WTC11 (cell line): ENCODE data around the gene GJC3. TPM values are rescaled to one million over a fixed set of nuclear protein-coding genes. Genes with fewer than 3 reads are reported as not detected.

ENCODE experiments used
- ATAC-seq: fragments of 200-7000 bp; cut with Tn5 transposase; 2 replicates; pipeline ENCODE4 v1.10.0; 2021; ENCODE audit warnings: mild to moderate bottlenecking, moderate library complexity
- CTCF ChIA-PET: fragments of 300-600 bp; sonication (Branson Sonifier 250); formaldehyde crosslinking; loops from one replicate; lab custom pipeline; 2021; ENCODE audit warnings: antibody characterized with exemption; lab: Charles Lee
- POLR2A ChIA-PET: fragments of 350-600 bp; sonication (Branson Sonifier 250); formaldehyde crosslinking; loops from one replicate; lab custom pipeline; 2021; ENCODE audit warnings: antibody characterized with exemption; lab: Charles Lee
- DNase-seq: peaks from one replicate; pipeline ENCODE4 v3.0.0; 2021; ENCODE audit warnings: low spot score
- H3K27ac Mint-ChIP-seq: 2 replicates; pipeline ENCODE4 v1.8.0; 2021; ENCODE audit warnings: mixed read lengths
- H3K27me3 Mint-ChIP-seq: 2 replicates; pipeline ENCODE4 v1.8.0; 2021; ENCODE audit warnings: low read depth, mild to moderate bottlenecking, moderate library complexity, mixed read lengths
- H3K36me3 Mint-ChIP-seq: 2 replicates; pipeline ENCODE4 v1.8.0; 2021; ENCODE audit warnings: mixed read lengths
- H3K4me1 Mint-ChIP-seq: 2 replicates; pipeline ENCODE4 v1.8.0; 2022; ENCODE audit warnings: mixed read lengths
- H3K4me3 Mint-ChIP-seq: 2 replicates; pipeline ENCODE4 v1.8.0; 2021; ENCODE audit warnings: mild to moderate bottlenecking, moderate library complexity, mixed read lengths
- H3K9me3 Mint-ChIP-seq: 2 replicates; pipeline ENCODE4 v1.8.0; 2021; ENCODE audit warnings: mixed read lengths
- CBFB ChIP-seq: sonication (generic); formaldehyde crosslinking; IDR thresholded peaks from 2 replicates; pipeline ENCODE4 v1.8.1; 2022; ENCODE audit warnings: mild to moderate bottlenecking, low read depth, missing genetic modification reagents
- GTF2I ChIP-seq: fragments of 250-450 bp; sonication (Bioruptor Pico); conservative IDR thresholded peaks from 2 replicates; pipeline ENCODE4 v1.4.0; 2021; ENCODE audit warnings: mild to moderate bottlenecking
- IRF2 ChIP-seq: sonication (generic); formaldehyde crosslinking; IDR thresholded peaks from 2 replicates; pipeline ENCODE4 v1.8.0; 2022; ENCODE audit warnings: low read depth, missing genetic modification reagents, borderline replicate concordance
- RORB ChIP-seq: fragments of 250-450 bp; sonication (Bioruptor Pico); IDR thresholded peaks from 2 replicates; pipeline ENCODE4 v1.9.0; 2021; ENCODE audit warnings: mild to moderate bottlenecking
- SMAD3 ChIP-seq: sonication (generic); formaldehyde crosslinking; IDR thresholded peaks from 2 replicates; pipeline ENCODE4 v1.8.0; 2022; ENCODE audit warnings: missing genetic modification reagents, mild to moderate bottlenecking, borderline replicate concordance
- SMAD4 ChIP-seq: sonication (generic); formaldehyde crosslinking; IDR thresholded peaks from 2 replicates; pipeline ENCODE4 v1.8.0; 2022; ENCODE audit warnings: mild to moderate bottlenecking, missing genetic modification reagents
- SOX15 ChIP-seq: fragments of 250-450 bp; sonication (Bioruptor Pico); IDR thresholded peaks from 2 replicates; pipeline ENCODE4 v1.9.0; 2021; ENCODE audit warnings: mild to moderate bottlenecking
- SP1 ChIP-seq: sonication (generic); formaldehyde crosslinking; conservative IDR thresholded peaks from 2 replicates; pipeline ENCODE4 v1.8.1; 2022; ENCODE audit warnings: missing genetic modification reagents
- TEAD4 ChIP-seq: sonication (generic); formaldehyde crosslinking; IDR thresholded peaks from 2 replicates; pipeline ENCODE4 v1.8.0; 2022; ENCODE audit warnings: mild to moderate bottlenecking, missing genetic modification reagents
- TP53 ChIP-seq: sonication (generic); formaldehyde crosslinking; IDR thresholded peaks from 2 replicates; pipeline ENCODE4 v1.8.1; 2023; ENCODE audit warnings: mild to moderate bottlenecking, missing genetic modification reagents
- ZBTB21 ChIP-seq: sonication (generic); formaldehyde crosslinking; IDR thresholded peaks from 2 replicates; pipeline ENCODE4 v1.8.1; 2023; ENCODE audit warnings: mild to moderate bottlenecking, missing genetic modification reagents, borderline replicate concordance
- ZNF121 ChIP-seq: sonication (generic); formaldehyde crosslinking; IDR thresholded peaks from 2 replicates; pipeline ENCODE4 v1.8.0; 2023; ENCODE audit warnings: missing genetic modification reagents
- ZNF232 ChIP-seq: sonication (generic); formaldehyde crosslinking; IDR thresholded peaks from 2 replicates; pipeline ENCODE4 v1.8.0; 2022; ENCODE audit warnings: mild to moderate bottlenecking, missing genetic modification reagents
- ZNF317 ChIP-seq: sonication (generic); formaldehyde crosslinking; IDR thresholded peaks from 2 replicates; pipeline ENCODE4 v1.8.1; 2023; ENCODE audit warnings: low read depth, mild to moderate bottlenecking, moderate library complexity, missing genetic modification reagents, borderline replicate concordance
- total RNA-seq: library from RNA; stranded (reverse); gene quantifications from 3 replicates; pipeline ENCODE4 v1.2.3, GENCODE V29; 2021
- TF ChIP-seq, protein P1 (sequence below): sonication (generic); formaldehyde crosslinking; IDR thresholded peaks from 2 replicates; pipeline ENCODE4 v1.8.0; 2022; ENCODE audit warnings: missing genetic modification reagents
- TF ChIP-seq, protein P2 (sequence below): fragments of 200-600 bp; IDR thresholded peaks from 2 replicates; pipeline ENCODE4 v1.8.0; 2022; ENCODE audit warnings: antibody characterized with exemption
- TF ChIP-seq, protein P3 (sequence below): sonication (generic); formaldehyde crosslinking; IDR thresholded peaks from 2 replicates; pipeline ENCODE4 v1.8.1; 2022; ENCODE audit warnings: low read depth, missing genetic modification reagents, borderline replicate concordance
- TF ChIP-seq, protein P4 (sequence below): sonication (generic); formaldehyde crosslinking; IDR thresholded peaks from 2 replicates; pipeline ENCODE4 v1.8.1; 2022; ENCODE audit warnings: mild to moderate bottlenecking, missing genetic modification reagents, moderate library complexity, borderline replicate concordance
- TF ChIP-seq, protein P5 (sequence below): sonication (generic); formaldehyde crosslinking; IDR thresholded peaks from 2 replicates; pipeline ENCODE4 v1.8.0; 2023; ENCODE audit warnings: mild to moderate bottlenecking, missing genetic modification reagents
- TF ChIP-seq, protein P6 (sequence below): sonication (generic); formaldehyde crosslinking; IDR thresholded peaks from 2 replicates; pipeline ENCODE4 v1.8.1; 2023; ENCODE audit warnings: mild to moderate bottlenecking, moderate library complexity, missing genetic modification reagents

GJC3 gene
- total RNA-seq, 1 experiment from 2014 or later: 2.9 TPM

DNA sequence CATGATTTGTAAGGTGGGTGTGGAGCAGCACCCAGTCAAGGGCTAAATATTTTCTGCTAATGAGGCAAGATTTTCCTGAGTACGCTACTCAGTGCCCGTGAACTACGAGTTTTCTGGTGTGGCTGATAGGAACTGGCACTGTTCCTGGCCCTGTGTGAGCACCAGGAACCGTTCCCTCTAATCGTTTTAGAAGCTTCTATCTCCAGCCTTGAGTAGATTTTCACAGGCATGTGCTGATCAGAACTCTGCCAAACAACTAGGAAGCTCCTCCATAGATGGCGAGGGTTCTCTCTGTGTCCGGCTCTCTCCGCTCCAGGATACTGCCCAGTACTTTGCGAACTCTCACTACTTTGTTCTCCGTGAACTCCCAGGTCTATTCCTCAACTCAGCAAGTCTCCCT is 27.8 kb downstream of the GJC3 start (continued):
- TF ChIP-seq GTF2I (CRISPR knock-in tag) (no peak), TP53 (CRISPR knock-in tag) (no peak), SOX15 (CRISPR knock-in tag) (no peak)
- TF ChIP-seq, protein P1, sequence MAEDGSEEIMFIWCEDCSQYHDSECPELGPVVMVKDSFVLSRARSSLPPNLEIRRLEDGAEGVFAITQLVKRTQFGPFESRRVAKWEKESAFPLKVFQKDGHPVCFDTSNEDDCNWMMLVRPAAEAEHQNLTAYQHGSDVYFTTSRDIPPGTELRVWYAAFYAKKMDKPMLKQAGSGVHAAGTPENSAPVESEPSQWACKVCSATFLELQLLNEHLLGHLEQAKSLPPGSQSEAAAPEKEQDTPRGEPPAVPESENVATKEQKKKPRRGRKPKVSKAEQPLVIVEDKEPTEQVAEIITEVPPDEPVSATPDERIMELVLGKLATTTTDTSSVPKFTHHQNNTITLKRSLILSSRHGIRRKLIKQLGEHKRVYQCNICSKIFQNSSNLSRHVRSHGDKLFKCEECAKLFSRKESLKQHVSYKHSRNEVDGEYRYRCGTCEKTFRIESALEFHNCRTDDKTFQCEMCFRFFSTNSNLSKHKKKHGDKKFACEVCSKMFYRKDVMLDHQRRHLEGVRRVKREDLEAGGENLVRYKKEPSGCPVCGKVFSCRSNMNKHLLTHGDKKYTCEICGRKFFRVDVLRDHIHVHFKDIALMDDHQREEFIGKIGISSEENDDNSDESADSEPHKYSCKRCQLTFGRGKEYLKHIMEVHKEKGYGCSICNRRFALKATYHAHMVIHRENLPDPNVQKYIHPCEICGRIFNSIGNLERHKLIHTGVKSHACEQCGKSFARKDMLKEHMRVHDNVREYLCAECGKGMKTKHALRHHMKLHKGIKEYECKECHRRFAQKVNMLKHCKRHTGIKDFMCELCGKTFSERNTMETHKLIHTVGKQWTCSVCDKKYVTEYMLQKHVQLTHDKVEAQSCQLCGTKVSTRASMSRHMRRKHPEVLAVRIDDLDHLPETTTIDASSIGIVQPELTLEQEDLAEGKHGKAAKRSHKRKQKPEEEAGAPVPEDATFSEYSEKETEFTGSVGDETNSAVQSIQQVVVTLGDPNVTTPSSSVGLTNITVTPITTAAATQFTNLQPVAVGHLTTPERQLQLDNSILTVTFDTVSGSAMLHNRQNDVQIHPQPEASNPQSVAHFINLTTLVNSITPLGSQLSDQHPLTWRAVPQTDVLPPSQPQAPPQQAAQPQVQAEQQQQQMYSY: no peak
- TF ChIP-seq, protein P2, sequence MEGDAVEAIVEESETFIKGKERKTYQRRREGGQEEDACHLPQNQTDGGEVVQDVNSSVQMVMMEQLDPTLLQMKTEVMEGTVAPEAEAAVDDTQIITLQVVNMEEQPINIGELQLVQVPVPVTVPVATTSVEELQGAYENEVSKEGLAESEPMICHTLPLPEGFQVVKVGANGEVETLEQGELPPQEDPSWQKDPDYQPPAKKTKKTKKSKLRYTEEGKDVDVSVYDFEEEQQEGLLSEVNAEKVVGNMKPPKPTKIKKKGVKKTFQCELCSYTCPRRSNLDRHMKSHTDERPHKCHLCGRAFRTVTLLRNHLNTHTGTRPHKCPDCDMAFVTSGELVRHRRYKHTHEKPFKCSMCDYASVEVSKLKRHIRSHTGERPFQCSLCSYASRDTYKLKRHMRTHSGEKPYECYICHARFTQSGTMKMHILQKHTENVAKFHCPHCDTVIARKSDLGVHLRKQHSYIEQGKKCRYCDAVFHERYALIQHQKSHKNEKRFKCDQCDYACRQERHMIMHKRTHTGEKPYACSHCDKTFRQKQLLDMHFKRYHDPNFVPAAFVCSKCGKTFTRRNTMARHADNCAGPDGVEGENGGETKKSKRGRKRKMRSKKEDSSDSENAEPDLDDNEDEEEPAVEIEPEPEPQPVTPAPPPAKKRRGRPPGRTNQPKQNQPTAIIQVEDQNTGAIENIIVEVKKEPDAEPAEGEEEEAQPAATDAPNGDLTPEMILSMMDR: no peak

DNA sequence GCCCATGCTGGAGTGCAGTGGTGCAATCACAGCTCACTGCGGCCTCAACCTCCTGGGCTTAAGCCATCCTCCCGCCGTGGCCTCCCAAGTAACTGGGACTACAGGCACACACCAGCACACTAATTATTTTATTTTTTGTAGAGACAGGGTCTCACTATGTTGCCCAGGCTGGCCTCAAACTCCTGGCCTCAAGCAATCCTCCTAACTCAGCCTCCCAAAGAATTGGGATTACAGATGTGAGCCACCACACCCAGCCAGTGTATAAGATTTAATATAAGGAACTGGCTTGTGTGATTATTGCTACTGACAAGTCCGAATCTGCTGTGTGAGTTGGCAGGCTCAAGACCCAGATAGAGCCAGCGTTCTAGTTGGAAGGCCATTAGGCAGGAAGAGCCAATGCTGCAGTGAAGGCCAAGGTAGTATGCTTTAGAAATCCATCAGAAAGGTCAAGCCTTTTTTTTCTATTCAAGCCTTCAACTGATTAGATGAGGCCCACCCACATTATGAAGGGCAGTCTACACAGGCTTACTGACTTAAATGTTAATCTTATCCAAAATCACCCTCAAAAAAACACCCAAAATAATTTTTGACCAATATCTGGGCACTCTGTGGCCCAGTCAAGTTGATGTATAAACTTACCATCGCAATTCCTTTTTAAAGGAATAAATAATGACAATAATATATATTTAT is 29.4 kb downstream of the GJC3 start:
- Mint-ChIP-seq H3K27ac (no peak overlapping the region), H3K4me1 (no peaks in the 10 kb centered on the region), H3K4me3 (no peak overlapping the region), H3K36me3 (peaks cover 22% of the 10 kb centered on the region), H3K27me3 (no peaks in the 10 kb centered on the region), H3K9me3 (no peaks in the 10 kb centered on the region)
- ATAC-seq (no peak), DNase-seq (no peak)
- POLR2A ChIA-PET: no interaction called here
- CTCF ChIA-PET: no interaction called here
- TF ChIP-seq, protein P3, sequence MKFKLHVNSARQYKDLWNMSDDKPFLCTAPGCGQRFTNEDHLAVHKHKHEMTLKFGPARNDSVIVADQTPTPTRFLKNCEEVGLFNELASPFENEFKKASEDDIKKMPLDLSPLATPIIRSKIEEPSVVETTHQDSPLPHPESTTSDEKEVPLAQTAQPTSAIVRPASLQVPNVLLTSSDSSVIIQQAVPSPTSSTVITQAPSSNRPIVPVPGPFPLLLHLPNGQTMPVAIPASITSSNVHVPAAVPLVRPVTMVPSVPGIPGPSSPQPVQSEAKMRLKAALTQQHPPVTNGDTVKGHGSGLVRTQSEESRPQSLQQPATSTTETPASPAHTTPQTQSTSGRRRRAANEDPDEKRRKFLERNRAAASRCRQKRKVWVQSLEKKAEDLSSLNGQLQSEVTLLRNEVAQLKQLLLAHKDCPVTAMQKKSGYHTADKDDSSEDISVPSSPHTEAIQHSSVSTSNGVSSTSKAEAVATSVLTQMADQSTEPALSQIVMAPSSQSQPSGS: no peak
- TF ChIP-seq GTF2I (CRISPR knock-in tag) (0 out of 2 replicates have a peak, but pooled peaks have one; percentile 24), ZNF121 (peak; percentile 39; the same call in 1 of the 2 replicates), ZNF232 (CRISPR knock-in tag) (no peak), IRF2 (no peak), SP1 (no peak)

DNA sequence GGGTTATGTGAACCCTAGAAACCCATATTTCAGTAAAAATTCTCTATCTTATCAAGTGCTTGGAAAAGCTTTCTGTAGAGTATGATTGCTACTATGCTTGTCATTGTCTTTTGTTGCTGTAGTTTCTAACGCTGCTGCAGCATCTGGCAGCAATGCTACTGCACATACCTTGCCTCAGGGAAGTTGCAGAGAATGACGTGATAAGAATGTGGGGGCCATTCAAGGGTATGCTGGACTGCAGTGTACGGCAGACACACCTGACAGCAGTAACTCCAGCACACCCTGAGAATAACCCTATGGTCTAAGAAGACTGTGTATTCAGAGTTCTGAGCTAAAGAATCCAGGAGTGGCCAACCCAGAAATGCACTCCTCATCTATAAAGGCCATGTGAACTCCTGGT is 30.6 kb downstream of the GJC3 start:
- no peak for ATAC-seq

More for the DNA sequence above, 30.6 kb downstream of the GJC3 start:
- Mint-ChIP-seq H3K27ac (no peak overlapping the region), H3K4me1 (no peaks in the 10 kb centered on the region), H3K9me3 (no peaks in the 10 kb centered on the region), H3K4me3 (no peak overlapping the region), H3K27me3 (no peaks in the 10 kb centered on the region; the same call in 1 of the 2 replicates), H3K36me3 (peaks cover 22% of the 10 kb centered on the region)
- ChIA-PET CTCF (no interaction called here), POLR2A (no interaction called here)
- TF ChIP-seq, protein P4, sequence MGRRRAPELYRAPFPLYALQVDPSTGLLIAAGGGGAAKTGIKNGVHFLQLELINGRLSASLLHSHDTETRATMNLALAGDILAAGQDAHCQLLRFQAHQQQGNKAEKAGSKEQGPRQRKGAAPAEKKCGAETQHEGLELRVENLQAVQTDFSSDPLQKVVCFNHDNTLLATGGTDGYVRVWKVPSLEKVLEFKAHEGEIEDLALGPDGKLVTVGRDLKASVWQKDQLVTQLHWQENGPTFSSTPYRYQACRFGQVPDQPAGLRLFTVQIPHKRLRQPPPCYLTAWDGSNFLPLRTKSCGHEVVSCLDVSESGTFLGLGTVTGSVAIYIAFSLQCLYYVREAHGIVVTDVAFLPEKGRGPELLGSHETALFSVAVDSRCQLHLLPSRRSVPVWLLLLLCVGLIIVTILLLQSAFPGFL: no peak
- TF ChIP-seq ZBTB21 (CRISPR knock-in tag) (no peak), CBFB (no peak), ZNF317 (CRISPR knock-in tag) (no peak), SMAD3 (CRISPR knock-in tag) (no peak), RORB (no peak), SMAD4 (CRISPR knock-in tag) (no peak), TEAD4 (CRISPR knock-in tag) (no peak)
- TF ChIP-seq, protein P5, sequence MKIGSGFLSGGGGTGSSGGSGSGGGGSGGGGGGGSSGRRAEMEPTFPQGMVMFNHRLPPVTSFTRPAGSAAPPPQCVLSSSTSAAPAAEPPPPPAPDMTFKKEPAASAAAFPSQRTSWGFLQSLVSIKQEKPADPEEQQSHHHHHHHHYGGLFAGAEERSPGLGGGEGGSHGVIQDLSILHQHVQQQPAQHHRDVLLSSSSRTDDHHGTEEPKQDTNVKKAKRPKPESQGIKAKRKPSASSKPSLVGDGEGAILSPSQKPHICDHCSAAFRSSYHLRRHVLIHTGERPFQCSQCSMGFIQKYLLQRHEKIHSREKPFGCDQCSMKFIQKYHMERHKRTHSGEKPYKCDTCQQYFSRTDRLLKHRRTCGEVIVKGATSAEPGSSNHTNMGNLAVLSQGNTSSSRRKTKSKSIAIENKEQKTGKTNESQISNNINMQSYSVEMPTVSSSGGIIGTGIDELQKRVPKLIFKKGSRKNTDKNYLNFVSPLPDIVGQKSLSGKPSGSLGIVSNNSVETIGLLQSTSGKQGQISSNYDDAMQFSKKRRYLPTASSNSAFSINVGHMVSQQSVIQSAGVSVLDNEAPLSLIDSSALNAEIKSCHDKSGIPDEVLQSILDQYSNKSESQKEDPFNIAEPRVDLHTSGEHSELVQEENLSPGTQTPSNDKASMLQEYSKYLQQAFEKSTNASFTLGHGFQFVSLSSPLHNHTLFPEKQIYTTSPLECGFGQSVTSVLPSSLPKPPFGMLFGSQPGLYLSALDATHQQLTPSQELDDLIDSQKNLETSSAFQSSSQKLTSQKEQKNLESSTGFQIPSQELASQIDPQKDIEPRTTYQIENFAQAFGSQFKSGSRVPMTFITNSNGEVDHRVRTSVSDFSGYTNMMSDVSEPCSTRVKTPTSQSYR (CRISPR knock-in tag): no peak
- TF ChIP-seq, protein P6, sequence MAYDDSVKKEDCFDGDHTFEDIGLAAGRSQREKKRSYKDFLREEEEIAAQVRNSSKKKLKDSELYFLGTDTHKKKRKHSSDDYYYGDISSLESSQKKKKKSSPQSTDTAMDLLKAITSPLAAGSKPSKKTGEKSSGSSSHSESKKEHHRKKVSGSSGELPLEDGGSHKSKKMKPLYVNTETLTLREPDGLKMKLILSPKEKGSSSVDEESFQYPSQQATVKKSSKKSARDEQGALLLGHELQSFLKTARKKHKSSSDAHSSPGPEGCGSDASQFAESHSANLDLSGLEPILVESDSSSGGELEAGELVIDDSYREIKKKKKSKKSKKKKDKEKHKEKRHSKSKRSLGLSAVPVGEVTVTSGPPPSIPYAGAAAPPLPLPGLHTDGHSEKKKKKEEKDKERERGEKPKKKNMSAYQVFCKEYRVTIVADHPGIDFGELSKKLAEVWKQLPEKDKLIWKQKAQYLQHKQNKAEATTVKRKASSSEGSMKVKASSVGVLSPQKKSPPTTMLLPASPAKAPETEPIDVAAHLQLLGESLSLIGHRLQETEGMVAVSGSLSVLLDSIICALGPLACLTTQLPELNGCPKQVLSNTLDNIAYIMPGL (CRISPR knock-in tag): no peak
- DNase-seq: no peak
